HepG2 (cell line): ENCODE data around the gene PODN. TPM values are rescaled to one million over a fixed set of nuclear protein-coding genes. Genes with fewer than 3 reads are reported as not detected.

Experiments used
- NCOR1 ChIP-seq: fragments of 200-600 bp; sonication (generic); IDR thresholded peaks from 2 replicates; pipeline ENCODE4 v1.7.0; 2017; ENCODE audit warnings: antibody characterized with exemption, low read length, borderline replicate concordance
- SNAPC2 ChIP-seq: sonication (generic); formaldehyde crosslinking; IDR thresholded peaks from 2 replicates; pipeline ENCODE4 v1.8.1; 2022; ENCODE audit warnings: mild to moderate bottlenecking, missing genetic modification reagents
- SP140L ChIP-seq: sonication (generic); formaldehyde crosslinking; IDR thresholded peaks from 2 replicates; pipeline ENCODE4 v1.4.0; 2020; ENCODE audit warnings: missing genetic modification reagents, borderline replicate concordance
- THAP11 ChIP-seq: IDR thresholded peaks from 2 replicates; pipeline ENCODE4 v1.6.1; 2016; ENCODE audit warnings: missing biosample characterization, missing genetic modification reagents
- ZNF414 ChIP-seq: sonication (generic); formaldehyde crosslinking; IDR thresholded peaks from 2 replicates; pipeline ENCODE4 v1.5.0; 2020; ENCODE audit warnings: missing genetic modification reagents
- polyA plus RNA-seq, 8 experiments: library from polyadenylated mRNA; depleted of rRNA in 3 of 8; stranded (reverse) in 7 of 8; unstranded in 1 of 8; fragments of >200 nt; fragmentation: Illumina TruSeq in 4 of 8; extraction: Trizol in 4 of 8; gene quantifications; 2 replicates each; pipeline versions ENCODE4 v1.2.1 to v1.2.3, GENCODE V29; 2011 to 2016; ENCODE audit warnings: low read depth in 4 of 8, missing spikeins in 1 of 8, mixed read lengths in 1 of 8; ENCODE audit not compliant: insufficient read depth in 1 of 8
- total RNA-seq, 5 experiments: library from RNA; depleted of rRNA; stranded (reverse); fragments of >200 nt; fragmentation: Illumina TruSeq; extraction: Trizol; gene quantifications; 2 replicates each; pipeline ENCODE4 v1.2.3, GENCODE V29; 2016; ENCODE audit warnings: low read depth in 1 of 5
- TF ChIP-seq, protein P1 (sequence below), 2 experiments: fragments of 450-650 bp in 1 of 2; sonication (generic) in 1 of 2; formaldehyde crosslinking in 1 of 2; IDR thresholded peaks; 2 replicates each; pipeline versions ENCODE4 v1.6.1 to v1.8.0; 2016 to 2022; ENCODE audit warnings: antibody characterized with exemption in 1 of 2, mild to moderate bottlenecking in 1 of 2, missing genetic modification reagents in 1 of 2
- TF ChIP-seq, protein P2 (sequence below): sonication (generic); formaldehyde crosslinking; IDR thresholded peaks from 2 replicates; pipeline ENCODE4 v1.5.1; 2020; ENCODE audit warnings: missing genetic modification reagents, mild to moderate bottlenecking, borderline replicate concordance

PODN gene
- total and polyA plus RNA-seq, 2 of the 13 experiments (the other 11 are each of a cell fraction or from before 2014, with no cell fraction given), result 0.13 TPM; not detected in 1

- TF ChIP-seq, protein P1, sequence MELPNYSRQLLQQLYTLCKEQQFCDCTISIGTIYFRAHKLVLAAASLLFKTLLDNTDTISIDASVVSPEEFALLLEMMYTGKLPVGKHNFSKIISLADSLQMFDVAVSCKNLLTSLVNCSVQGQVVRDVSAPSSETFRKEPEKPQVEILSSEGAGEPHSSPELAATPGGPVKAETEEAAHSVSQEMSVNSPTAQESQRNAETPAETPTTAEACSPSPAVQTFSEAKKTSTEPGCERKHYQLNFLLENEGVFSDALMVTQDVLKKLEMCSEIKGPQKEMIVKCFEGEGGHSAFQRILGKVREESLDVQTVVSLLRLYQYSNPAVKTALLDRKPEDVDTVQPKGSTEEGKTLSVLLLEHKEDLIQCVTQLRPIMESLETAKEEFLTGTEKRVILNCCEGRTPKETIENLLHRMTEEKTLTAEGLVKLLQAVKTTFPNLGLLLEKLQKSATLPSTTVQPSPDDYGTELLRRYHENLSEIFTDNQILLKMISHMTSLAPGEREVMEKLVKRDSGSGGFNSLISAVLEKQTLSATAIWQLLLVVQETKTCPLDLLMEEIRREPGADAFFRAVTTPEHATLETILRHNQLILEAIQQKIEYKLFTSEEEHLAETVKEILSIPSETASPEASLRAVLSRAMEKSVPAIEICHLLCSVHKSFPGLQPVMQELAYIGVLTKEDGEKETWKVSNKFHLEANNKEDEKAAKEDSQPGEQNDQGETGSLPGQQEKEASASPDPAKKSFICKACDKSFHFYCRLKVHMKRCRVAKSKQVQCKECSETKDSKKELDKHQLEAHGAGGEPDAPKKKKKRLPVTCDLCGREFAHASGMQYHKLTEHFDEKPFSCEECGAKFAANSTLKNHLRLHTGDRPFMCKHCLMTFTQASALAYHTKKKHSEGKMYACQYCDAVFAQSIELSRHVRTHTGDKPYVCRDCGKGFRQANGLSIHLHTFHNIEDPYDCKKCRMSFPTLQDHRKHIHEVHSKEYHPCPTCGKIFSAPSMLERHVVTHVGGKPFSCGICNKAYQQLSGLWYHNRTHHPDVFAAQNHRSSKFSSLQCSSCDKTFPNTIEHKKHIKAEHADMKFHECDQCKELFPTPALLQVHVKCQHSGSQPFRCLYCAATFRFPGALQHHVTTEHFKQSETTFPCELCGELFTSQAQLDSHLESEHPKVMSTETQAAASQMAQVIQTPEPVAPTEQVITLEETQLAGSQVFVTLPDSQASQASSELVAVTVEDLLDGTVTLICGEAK (IDR thresholded peaks at IDR 0.05), result no peak
- TF ChIP-seq, protein P1 (CRISPR knock-in tag; IDR thresholded peaks at IDR 0.05), result no peak
- no peak for TF ChIP-seq SNAPC2 (CRISPR knock-in tag)
- TF ChIP-seq, protein P2, sequence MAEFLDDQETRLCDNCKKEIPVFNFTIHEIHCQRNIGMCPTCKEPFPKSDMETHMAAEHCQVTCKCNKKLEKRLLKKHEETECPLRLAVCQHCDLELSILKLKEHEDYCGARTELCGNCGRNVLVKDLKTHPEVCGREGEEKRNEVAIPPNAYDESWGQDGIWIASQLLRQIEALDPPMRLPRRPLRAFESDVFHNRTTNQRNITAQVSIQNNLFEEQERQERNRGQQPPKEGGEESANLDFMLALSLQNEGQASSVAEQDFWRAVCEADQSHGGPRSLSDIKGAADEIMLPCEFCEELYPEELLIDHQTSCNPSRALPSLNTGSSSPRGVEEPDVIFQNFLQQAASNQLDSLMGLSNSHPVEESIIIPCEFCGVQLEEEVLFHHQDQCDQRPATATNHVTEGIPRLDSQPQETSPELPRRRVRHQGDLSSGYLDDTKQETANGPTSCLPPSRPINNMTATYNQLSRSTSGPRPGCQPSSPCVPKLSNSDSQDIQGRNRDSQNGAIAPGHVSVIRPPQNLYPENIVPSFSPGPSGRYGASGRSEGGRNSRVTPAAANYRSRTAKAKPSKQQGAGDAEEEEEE, result no peak
- TF ChIP-seq ZNF414 (CRISPR knock-in tag), result no peak
- TF ChIP-seq NCOR1, result no peak
- no peak for TF ChIP-seq THAP11 (CRISPR knock-in tag)
- TF ChIP-seq SP140L (CRISPR knock-in tag), result no peak
Measured at GRCh38 chr1:53125122-53125521, 63.1 kb downstream of the PODN start (continued).
